Sigmoid colon (tissue), 4 donors: ENCODE results near the gene CD81.

Experiments used
- POLR2A ChIP-seq, 2 donors: fragments of 450-650 bp; IDR thresholded peaks; one replicate each; pipeline ENCODE4 v1.6.1; 2016; ENCODE audit warnings: antibody characterized with exemption in 2 of 2, mild to moderate bottlenecking in 2 of 2, moderate library complexity in 2 of 2
- POLR2AphosphoS5 ChIP-seq, 4 donors: sonication (generic); formaldehyde crosslinking; IDR thresholded peaks; one replicate each; pipeline ENCODE4 v1.6.1; 2017; ENCODE audit warnings: antibody characterized with exemption in 4 of 4
- TF ChIP-seq, protein P1 (sequence below), 4 experiments: fragments of 450-650 bp in 3 of 4; fragments of 200-600 bp in 1 of 4; IDR thresholded peaks; one replicate each; pipeline ENCODE4 v1.5.1; 2016 to 2019; ENCODE audit warnings: antibody characterized with exemption in 4 of 4, mild to moderate bottlenecking in 3 of 4, moderate library complexity in 2 of 4

DNA sequence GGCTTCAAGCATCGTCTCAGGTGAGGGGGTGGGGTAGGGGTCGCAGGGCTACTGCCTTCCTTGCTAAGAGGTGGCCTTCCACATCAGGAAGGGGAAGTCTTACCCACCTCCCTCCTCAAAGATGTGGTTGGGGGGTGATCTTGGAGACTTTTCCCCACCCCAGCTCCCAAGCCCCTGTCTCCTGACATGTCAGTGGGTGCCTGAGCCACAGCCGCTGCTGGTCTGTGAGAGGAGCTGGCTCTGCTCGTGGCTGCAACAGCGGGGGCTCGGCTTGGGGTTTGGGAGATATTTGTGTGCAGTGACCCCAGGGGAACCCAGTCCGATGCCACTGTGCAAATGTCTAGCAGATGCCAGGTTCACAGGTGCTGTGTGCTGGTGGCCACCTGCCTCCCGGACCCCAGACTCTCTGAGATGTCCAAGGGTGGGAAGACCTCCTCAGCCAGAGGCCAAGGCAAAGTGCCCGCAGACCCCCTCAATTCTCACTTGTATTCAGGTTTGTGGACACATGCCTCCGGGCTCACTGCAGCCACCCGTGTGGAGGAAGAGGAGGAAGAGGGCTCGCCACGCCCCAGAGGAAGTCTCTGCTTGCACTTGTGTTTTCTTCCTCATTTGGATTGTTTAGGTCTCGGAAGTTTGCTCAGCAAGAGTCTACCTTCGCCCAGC, 69.6 kb downstream of the CD81 start:
- TF ChIP-seq POLR2AphosphoS5 (IDR thresholded peaks at IDR 0.05) (no peak), POLR2A (IDR thresholded peaks at IDR 0.05) (no peak)
- TF ChIP-seq, protein P1, sequence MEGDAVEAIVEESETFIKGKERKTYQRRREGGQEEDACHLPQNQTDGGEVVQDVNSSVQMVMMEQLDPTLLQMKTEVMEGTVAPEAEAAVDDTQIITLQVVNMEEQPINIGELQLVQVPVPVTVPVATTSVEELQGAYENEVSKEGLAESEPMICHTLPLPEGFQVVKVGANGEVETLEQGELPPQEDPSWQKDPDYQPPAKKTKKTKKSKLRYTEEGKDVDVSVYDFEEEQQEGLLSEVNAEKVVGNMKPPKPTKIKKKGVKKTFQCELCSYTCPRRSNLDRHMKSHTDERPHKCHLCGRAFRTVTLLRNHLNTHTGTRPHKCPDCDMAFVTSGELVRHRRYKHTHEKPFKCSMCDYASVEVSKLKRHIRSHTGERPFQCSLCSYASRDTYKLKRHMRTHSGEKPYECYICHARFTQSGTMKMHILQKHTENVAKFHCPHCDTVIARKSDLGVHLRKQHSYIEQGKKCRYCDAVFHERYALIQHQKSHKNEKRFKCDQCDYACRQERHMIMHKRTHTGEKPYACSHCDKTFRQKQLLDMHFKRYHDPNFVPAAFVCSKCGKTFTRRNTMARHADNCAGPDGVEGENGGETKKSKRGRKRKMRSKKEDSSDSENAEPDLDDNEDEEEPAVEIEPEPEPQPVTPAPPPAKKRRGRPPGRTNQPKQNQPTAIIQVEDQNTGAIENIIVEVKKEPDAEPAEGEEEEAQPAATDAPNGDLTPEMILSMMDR (IDR thresholded peaks at IDR 0.05) = no peak
